ENCODE data around the gene PTPRD.

PTPRD gene

DNA sequence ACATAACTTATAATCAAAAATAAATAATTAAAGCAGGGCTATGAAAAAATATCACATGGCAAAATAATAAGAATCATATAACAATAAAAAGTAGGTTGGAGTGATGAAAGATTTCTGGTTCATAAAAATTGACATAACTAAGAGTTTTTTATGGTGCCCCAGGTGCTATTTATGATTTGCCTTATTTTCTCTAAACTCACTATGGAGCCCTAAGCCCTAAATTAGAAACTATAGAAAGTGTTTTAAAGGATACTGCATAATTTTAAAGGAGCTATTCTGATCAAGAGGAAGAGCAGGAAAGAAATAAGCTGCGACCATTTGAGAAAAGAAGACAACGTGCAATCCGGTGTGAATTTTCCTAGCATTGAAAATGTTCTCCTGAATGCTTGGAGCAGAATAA lies 2178.2 kb downstream of the PTPRD start:
- no peaks in the 10 kb centered on the region for H3F3A ChIP-seq (ENCODE audit: insufficient read depth)
- TF ChIP-seq EZH2phosphoT487 (conservative IDR thresholded peaks at IDR 0.05; ENCODE audit: low read length) = no peak
- TF ChIP-seq, protein P1, sequence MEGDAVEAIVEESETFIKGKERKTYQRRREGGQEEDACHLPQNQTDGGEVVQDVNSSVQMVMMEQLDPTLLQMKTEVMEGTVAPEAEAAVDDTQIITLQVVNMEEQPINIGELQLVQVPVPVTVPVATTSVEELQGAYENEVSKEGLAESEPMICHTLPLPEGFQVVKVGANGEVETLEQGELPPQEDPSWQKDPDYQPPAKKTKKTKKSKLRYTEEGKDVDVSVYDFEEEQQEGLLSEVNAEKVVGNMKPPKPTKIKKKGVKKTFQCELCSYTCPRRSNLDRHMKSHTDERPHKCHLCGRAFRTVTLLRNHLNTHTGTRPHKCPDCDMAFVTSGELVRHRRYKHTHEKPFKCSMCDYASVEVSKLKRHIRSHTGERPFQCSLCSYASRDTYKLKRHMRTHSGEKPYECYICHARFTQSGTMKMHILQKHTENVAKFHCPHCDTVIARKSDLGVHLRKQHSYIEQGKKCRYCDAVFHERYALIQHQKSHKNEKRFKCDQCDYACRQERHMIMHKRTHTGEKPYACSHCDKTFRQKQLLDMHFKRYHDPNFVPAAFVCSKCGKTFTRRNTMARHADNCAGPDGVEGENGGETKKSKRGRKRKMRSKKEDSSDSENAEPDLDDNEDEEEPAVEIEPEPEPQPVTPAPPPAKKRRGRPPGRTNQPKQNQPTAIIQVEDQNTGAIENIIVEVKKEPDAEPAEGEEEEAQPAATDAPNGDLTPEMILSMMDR (IDR thresholded peaks at IDR 0.05; ENCODE audit: insufficient read depth, low read length, poor library complexity, severe bottlenecking) = no peak

GRCh38 chr9:8432224-8432623 lies 2180.6 kb downstream of the PTPRD start:
- Histone ChIP-seq H3K36me3 (ENCODE audit: low read length) (no peaks in the 10 kb centered on the region), H3K4me3 (ENCODE audit: insufficient read depth, low read length, poor library complexity, severe bottlenecking) (no peak overlapping the region), H3K4me2 (ENCODE audit: low read depth, low read length, poor library complexity, severe bottlenecking) (no peak overlapping the region), H3K27ac (ENCODE audit: low read depth, low read length) (no peak overlapping the region), H3K9ac (ENCODE audit: low read length) (no peak overlapping the region), H3K27me3 (ENCODE audit: low read length) (no peaks in the 10 kb centered on the region), H3K9me3 (ENCODE audit: insufficient read depth, low read length) (no peaks in the 10 kb centered on the region), H4K20me1 (ENCODE audit: low read depth, low read length) (no peaks in the 10 kb centered on the region), H3F3A (ENCODE audit: insufficient read depth) (no peaks in the 10 kb centered on the region), H2AFZ (ENCODE audit: low read depth, low read length, severe bottlenecking) (no peak overlapping the region), H3K9me2 (replicated peaks; ENCODE audit: insufficient read depth, low read length) (no peaks in the 10 kb centered on the region), H3K79me2 (ENCODE audit: insufficient read depth, low read length) (no peaks in the 10 kb centered on the region)
- TF ChIP-seq EZH2phosphoT487 (conservative IDR thresholded peaks at IDR 0.05; ENCODE audit: low read length) = no peak
- TF ChIP-seq, protein P1 (IDR thresholded peaks at IDR 0.05; ENCODE audit: insufficient read depth, low read length, poor library complexity, severe bottlenecking) = no peak

More for the DNA sequence above, 2178.2 kb downstream of the PTPRD start:
- H3K9me2 ChIP-seq (replicated peaks; ENCODE audit: insufficient read depth, low read length) = no peaks in the 10 kb centered on the region
- no peaks in the 10 kb centered on the region for H4K20me1 ChIP-seq (ENCODE audit: low read depth, low read length)
- no peak overlapping the region for H3K4me2 ChIP-seq (ENCODE audit: low read depth, low read length, poor library complexity, severe bottlenecking)
- H2AFZ ChIP-seq (ENCODE audit: low read depth, low read length, severe bottlenecking) = no peak overlapping the region
- no peaks in the 10 kb centered on the region for H3K79me2 ChIP-seq (ENCODE audit: insufficient read depth, low read length)
- H3K4me3 ChIP-seq (ENCODE audit: insufficient read depth, low read length, poor library complexity, severe bottlenecking) = no peak overlapping the region
- no peak overlapping the region for H3K27ac ChIP-seq (ENCODE audit: low read depth, low read length)
- H3K27me3 ChIP-seq (ENCODE audit: low read length) = no peaks in the 10 kb centered on the region
- no peaks in the 10 kb centered on the region for H3K36me3 ChIP-seq (ENCODE audit: low read length)
- no peak overlapping the region for H3K9ac ChIP-seq (ENCODE audit: low read length)
- H3K9me3 ChIP-seq (ENCODE audit: insufficient read depth, low read length) = no peaks in the 10 kb centered on the region

DNA sequence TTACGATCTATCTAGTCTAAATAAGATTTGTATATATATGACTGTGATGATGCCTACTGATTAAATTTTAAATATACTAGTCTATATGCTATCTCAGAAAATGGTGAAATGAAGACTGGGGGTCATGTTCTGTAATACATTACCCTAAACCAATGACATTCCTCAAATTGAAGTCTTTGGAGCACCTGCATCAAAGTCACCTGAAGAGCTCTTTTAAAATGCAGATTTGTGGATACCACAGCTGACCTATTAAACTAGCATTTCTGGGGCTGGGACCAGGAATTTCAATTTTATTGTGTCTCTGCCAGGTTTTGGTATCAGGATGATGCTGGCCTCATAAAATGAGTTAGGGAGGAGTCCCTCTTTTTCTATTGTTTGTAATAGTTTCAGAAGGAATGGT lies 2181.3 kb downstream of the PTPRD start:
- H3K27me3 ChIP-seq (ENCODE audit: low read length) = no peaks in the 10 kb centered on the region
- H3K9me2 ChIP-seq (replicated peaks; ENCODE audit: insufficient read depth, low read length) = no peaks in the 10 kb centered on the region
- H3K27ac ChIP-seq (ENCODE audit: low read depth, low read length) = no peak overlapping the region
- no peaks in the 10 kb centered on the region for H3K36me3 ChIP-seq (ENCODE audit: low read length)
- H2AFZ ChIP-seq (ENCODE audit: low read depth, low read length, severe bottlenecking) = no peak overlapping the region
- H4K20me1 ChIP-seq (ENCODE audit: low read depth, low read length) = no peaks in the 10 kb centered on the region
- H3F3A ChIP-seq (ENCODE audit: insufficient read depth) = no peaks in the 10 kb centered on the region
- no peaks in the 10 kb centered on the region for H3K9me3 ChIP-seq (ENCODE audit: insufficient read depth, low read length)
- no peak overlapping the region for H3K4me3 ChIP-seq (ENCODE audit: insufficient read depth, low read length, poor library complexity, severe bottlenecking)
- H3K79me2 ChIP-seq (ENCODE audit: insufficient read depth, low read length) = no peaks in the 10 kb centered on the region
- no peak for TF ChIP-seq EZH2phosphoT487 (conservative IDR thresholded peaks at IDR 0.05; ENCODE audit: low read length)
- TF ChIP-seq, protein P1 (IDR thresholded peaks at IDR 0.05; ENCODE audit: insufficient read depth, low read length, poor library complexity, severe bottlenecking) = no peak
- no peak overlapping the region for H3K9ac ChIP-seq (ENCODE audit: low read length)
- no peak overlapping the region for H3K4me2 ChIP-seq (ENCODE audit: low read depth, low read length, poor library complexity, severe bottlenecking)
